ENCODE measurements around the gene MSH3.

The MSH3 gene

GRCh38 chr5:80686757-80687156 is 32.3 kb downstream of the MSH3 start:
- no peak for DNase-seq (ENCODE audit: low read depth, low spot score)
- Histone ChIP-seq H3K27ac (ENCODE audit: low read length) (no peak overlapping the region), H3K27me3 (ENCODE audit: control insufficient read depth, insufficient read depth, low read length) (no peaks in the 10 kb centered on the region), H3K4me1 (ENCODE audit: control insufficient read depth, insufficient read depth, low read length) (peaks cover 2% of the 10 kb centered on the region; the same call in 1 of the 2 replicates), H3K9me3 (ENCODE audit: control insufficient read depth, insufficient read depth, low read length) (no peaks in the 10 kb centered on the region), H3K36me3 (ENCODE audit: control insufficient read depth, insufficient read depth, low read length) (no peaks in the 10 kb centered on the region), H3K4me3 (ENCODE audit: low read length) (no peak overlapping the region)

- Histone ChIP-seq H3K27ac (ENCODE audit: low read length) (no peak overlapping the region), H3K27me3 (ENCODE audit: control insufficient read depth, insufficient read depth, low read length) (no peaks in the 10 kb centered on the region), H3K9me3 (ENCODE audit: control insufficient read depth, insufficient read depth, low read length) (no peaks in the 10 kb centered on the region), H3K36me3 (ENCODE audit: control insufficient read depth, insufficient read depth, low read length) (no peaks in the 10 kb centered on the region), H3K4me1 (ENCODE audit: control insufficient read depth, insufficient read depth, low read length) (peaks cover 2% of the 10 kb centered on the region; the same call in 1 of the 2 replicates), H3K4me3 (ENCODE audit: low read length) (no peak overlapping the region)
- WGBS (ENCODE audit: insufficient coverage, insufficient read length), result no CpG with 5 or more reads among the region's 4 CpGs
- no peak for DNase-seq (ENCODE audit: low read depth, low spot score)
These were observed 34.4 kb downstream of the MSH3 start for GRCh38 chr5:80688648-80689420.

GRCh38 chr5:80689627-80690026 is 35.2 kb downstream of the MSH3 start:
- H3K9me3 ChIP-seq (ENCODE audit: control insufficient read depth, insufficient read depth, low read length), result no peaks in the 10 kb centered on the region
- no CpG with 5 or more reads among the region's 4 CpGs for WGBS (ENCODE audit: insufficient coverage, insufficient read length)
- H3K27me3 ChIP-seq (ENCODE audit: control insufficient read depth, insufficient read depth, low read length), result no peaks in the 10 kb centered on the region
- no peaks in the 10 kb centered on the region for H3K36me3 ChIP-seq (ENCODE audit: control insufficient read depth, insufficient read depth, low read length)
- H3K27ac ChIP-seq (ENCODE audit: low read length), result no peak overlapping the region
- peaks cover 2% of the 10 kb centered on the region; the same call in 1 of the 2 replicates for H3K4me1 ChIP-seq (ENCODE audit: control insufficient read depth, insufficient read depth, low read length)
- no peak for DNase-seq (ENCODE audit: low read depth, low spot score)
- H3K4me3 ChIP-seq (ENCODE audit: low read length), result no peak overlapping the region

GRCh38 chr5:80695666-80696065 is 41.2 kb downstream of the MSH3 start:
- no peaks in the 10 kb centered on the region; the same call in 1 of the 2 replicates for H3K36me3 ChIP-seq (ENCODE audit: control insufficient read depth, insufficient read depth, low read length)
- WGBS (ENCODE audit: insufficient coverage, insufficient read length), result no CpG with 5 or more reads among the region's 3 CpGs
- no peak overlapping the region for H3K27ac ChIP-seq (ENCODE audit: low read length)
- H3K4me1 ChIP-seq (ENCODE audit: control insufficient read depth, insufficient read depth, low read length), result no peaks in the 10 kb centered on the region
- no peak overlapping the region for H3K4me3 ChIP-seq (ENCODE audit: low read length)
- no peaks in the 10 kb centered on the region for H3K27me3 ChIP-seq (ENCODE audit: control insufficient read depth, insufficient read depth, low read length)
- no peaks in the 10 kb centered on the region for H3K9me3 ChIP-seq (ENCODE audit: control insufficient read depth, insufficient read depth, low read length)
- no peak for DNase-seq (ENCODE audit: low read depth, low spot score)

GRCh38 chr5:80696450-80696849 is 42.0 kb downstream of the MSH3 start:
- H3K4me3 ChIP-seq (ENCODE audit: low read length), result no peak overlapping the region
- H3K36me3 ChIP-seq (ENCODE audit: control insufficient read depth, insufficient read depth, low read length), result no peaks in the 10 kb centered on the region; the same call in 1 of the 2 replicates
- H3K27ac ChIP-seq (ENCODE audit: low read length), result no peak overlapping the region
- H3K27me3 ChIP-seq (ENCODE audit: control insufficient read depth, insufficient read depth, low read length), result no peaks in the 10 kb centered on the region
- DNase-seq (ENCODE audit: low read depth, low spot score), result no peak
- WGBS (ENCODE audit: insufficient coverage, insufficient read length), result no CpG with 5 or more reads among the region's 3 CpGs
- no peaks in the 10 kb centered on the region for H3K9me3 ChIP-seq (ENCODE audit: control insufficient read depth, insufficient read depth, low read length)
- H3K4me1 ChIP-seq (ENCODE audit: control insufficient read depth, insufficient read depth, low read length), result no peaks in the 10 kb centered on the region

GRCh38 chr5:80697100-80697499 is 42.6 kb downstream of the MSH3 start:
- Histone ChIP-seq H3K27ac (ENCODE audit: low read length) (no peak overlapping the region), H3K4me1 (ENCODE audit: control insufficient read depth, insufficient read depth, low read length) (no peaks in the 10 kb centered on the region), H3K27me3 (ENCODE audit: control insufficient read depth, insufficient read depth, low read length) (no peaks in the 10 kb centered on the region), H3K4me3 (ENCODE audit: low read length) (no peak overlapping the region), H3K9me3 (ENCODE audit: control insufficient read depth, insufficient read depth, low read length) (no peaks in the 10 kb centered on the region), H3K36me3 (ENCODE audit: control insufficient read depth, insufficient read depth, low read length) (no peaks in the 10 kb centered on the region; the same call in 1 of the 2 replicates)
- no peak for DNase-seq (ENCODE audit: low read depth, low spot score)
- WGBS (ENCODE audit: insufficient coverage, insufficient read length), result no CpG with 5 or more reads among the region's 3 CpGs

GRCh38 chr5:80698369-80698768 is 43.9 kb downstream of the MSH3 start:
- H3K4me3 ChIP-seq (ENCODE audit: low read length), result no peak overlapping the region
- WGBS (ENCODE audit: insufficient coverage, insufficient read length), result no CpG with 5 or more reads among the region's 5 CpGs

GRCh38 chr5:80701597-80701996 is 47.1 kb downstream of the MSH3 start:
- no peaks in the 10 kb centered on the region for H3K4me1 ChIP-seq (ENCODE audit: control insufficient read depth, insufficient read depth, low read length)
- no peaks in the 10 kb centered on the region for H3K36me3 ChIP-seq (ENCODE audit: control insufficient read depth, insufficient read depth, low read length)
- whole genome bisulfite sequencing (ENCODE audit: insufficient coverage, insufficient read length), result no CpG with 5 or more reads among the region's 1 CpG
- no peak for DNase-seq (ENCODE audit: low read depth, low spot score)
- no peak overlapping the region for H3K27ac ChIP-seq (ENCODE audit: low read length)
- no peak overlapping the region for H3K4me3 ChIP-seq (ENCODE audit: low read length)
- H3K27me3 ChIP-seq (ENCODE audit: control insufficient read depth, insufficient read depth, low read length), result no peaks in the 10 kb centered on the region
- H3K9me3 ChIP-seq (ENCODE audit: control insufficient read depth, insufficient read depth, low read length), result no peaks in the 10 kb centered on the region

More at GRCh38 chr5:80698369-80698768, 43.9 kb downstream of the MSH3 start:
- DNase-seq (ENCODE audit: low read depth, low spot score), result no peak
- no peaks in the 10 kb centered on the region; the same call in 1 of the 2 replicates for H3K36me3 ChIP-seq (ENCODE audit: control insufficient read depth, insufficient read depth, low read length)
- no peaks in the 10 kb centered on the region for H3K4me1 ChIP-seq (ENCODE audit: control insufficient read depth, insufficient read depth, low read length)
- no peaks in the 10 kb centered on the region for H3K27me3 ChIP-seq (ENCODE audit: control insufficient read depth, insufficient read depth, low read length)
- H3K9me3 ChIP-seq (ENCODE audit: control insufficient read depth, insufficient read depth, low read length), result no peaks in the 10 kb centered on the region
- no peak overlapping the region for H3K27ac ChIP-seq (ENCODE audit: low read length)

GRCh38 chr5:80703291-80703690 is 48.8 kb downstream of the MSH3 start:
- Histone ChIP-seq H3K27me3 (ENCODE audit: control insufficient read depth, insufficient read depth, low read length) (no peaks in the 10 kb centered on the region), H3K9me3 (ENCODE audit: control insufficient read depth, insufficient read depth, low read length) (no peaks in the 10 kb centered on the region), H3K4me1 (ENCODE audit: control insufficient read depth, insufficient read depth, low read length) (no peaks in the 10 kb centered on the region), H3K36me3 (ENCODE audit: control insufficient read depth, insufficient read depth, low read length) (no peaks in the 10 kb centered on the region), H3K27ac (ENCODE audit: low read length) (no peak overlapping the region), H3K4me3 (ENCODE audit: low read length) (no peak overlapping the region)
- DNase-seq (ENCODE audit: low read depth, low spot score), result no peak

GRCh38 chr5:80703747-80704146 is 49.3 kb downstream of the MSH3 start:
- no peaks in the 10 kb centered on the region for H3K36me3 ChIP-seq (ENCODE audit: control insufficient read depth, insufficient read depth, low read length)
- no peaks in the 10 kb centered on the region for H3K27me3 ChIP-seq (ENCODE audit: control insufficient read depth, insufficient read depth, low read length)
- H3K27ac ChIP-seq (ENCODE audit: low read length), result no peak overlapping the region
- no CpG with 5 or more reads among the region's 5 CpGs for WGBS (ENCODE audit: insufficient coverage, insufficient read length)
- no peaks in the 10 kb centered on the region for H3K9me3 ChIP-seq (ENCODE audit: control insufficient read depth, insufficient read depth, low read length)
- no peaks in the 10 kb centered on the region for H3K4me1 ChIP-seq (ENCODE audit: control insufficient read depth, insufficient read depth, low read length)
- no peak overlapping the region for H3K4me3 ChIP-seq (ENCODE audit: low read length)
- no peak for DNase-seq (ENCODE audit: low read depth, low spot score)

- H3K9me3 ChIP-seq (ENCODE audit: control insufficient read depth, insufficient read depth, low read length), result no peaks in the 10 kb centered on the region
- DNase-seq (ENCODE audit: low read depth, low spot score), result no peak
- no peak overlapping the region for H3K4me3 ChIP-seq (ENCODE audit: low read length)
- no CpG with 5 or more reads among the region's 1 CpG for WGBS (ENCODE audit: insufficient coverage, insufficient read length)
- H3K4me1 ChIP-seq (ENCODE audit: control insufficient read depth, insufficient read depth, low read length), result no peaks in the 10 kb centered on the region
- no peak overlapping the region for H3K27ac ChIP-seq (ENCODE audit: low read length)
- H3K27me3 ChIP-seq (ENCODE audit: control insufficient read depth, insufficient read depth, low read length), result no peaks in the 10 kb centered on the region
- no peaks in the 10 kb centered on the region for H3K36me3 ChIP-seq (ENCODE audit: control insufficient read depth, insufficient read depth, low read length)
These were observed 49.8 kb downstream of the MSH3 start for GRCh38 chr5:80704221-80704620.

Measured in iPS DF 6.9 (cell line).